Epithelial cell of esophagus (primary cell): ENCODE data around the gene HFM1.
"Not testable (repeated sequence)": the region's sequence is repeated elsewhere in the genome, so short reads cannot be mapped to it uniquely, and the experiment has no call there.

Experiments used
- DNase-seq: peaks from one replicate; pipeline ENCODE4 v3.0.0; 2010; ENCODE audit warnings: low read depth
- H3K4me3 ChIP-seq: 2 replicates; pipeline ENCODE4 v1.5.1; 2011; ENCODE audit warnings: mild to moderate bottlenecking, low read length, control low read depth
- CTCF ChIP-seq: IDR thresholded peaks from 2 replicates; pipeline ENCODE4 v1.5.1; 2011; ENCODE audit warnings: low read depth, mild to moderate bottlenecking, low read length, control low read depth, inconsistent platforms; ENCODE audit not compliant: insufficient read depth; ENCODE audit errors: missing control alignments

The HFM1 gene

DNA sequence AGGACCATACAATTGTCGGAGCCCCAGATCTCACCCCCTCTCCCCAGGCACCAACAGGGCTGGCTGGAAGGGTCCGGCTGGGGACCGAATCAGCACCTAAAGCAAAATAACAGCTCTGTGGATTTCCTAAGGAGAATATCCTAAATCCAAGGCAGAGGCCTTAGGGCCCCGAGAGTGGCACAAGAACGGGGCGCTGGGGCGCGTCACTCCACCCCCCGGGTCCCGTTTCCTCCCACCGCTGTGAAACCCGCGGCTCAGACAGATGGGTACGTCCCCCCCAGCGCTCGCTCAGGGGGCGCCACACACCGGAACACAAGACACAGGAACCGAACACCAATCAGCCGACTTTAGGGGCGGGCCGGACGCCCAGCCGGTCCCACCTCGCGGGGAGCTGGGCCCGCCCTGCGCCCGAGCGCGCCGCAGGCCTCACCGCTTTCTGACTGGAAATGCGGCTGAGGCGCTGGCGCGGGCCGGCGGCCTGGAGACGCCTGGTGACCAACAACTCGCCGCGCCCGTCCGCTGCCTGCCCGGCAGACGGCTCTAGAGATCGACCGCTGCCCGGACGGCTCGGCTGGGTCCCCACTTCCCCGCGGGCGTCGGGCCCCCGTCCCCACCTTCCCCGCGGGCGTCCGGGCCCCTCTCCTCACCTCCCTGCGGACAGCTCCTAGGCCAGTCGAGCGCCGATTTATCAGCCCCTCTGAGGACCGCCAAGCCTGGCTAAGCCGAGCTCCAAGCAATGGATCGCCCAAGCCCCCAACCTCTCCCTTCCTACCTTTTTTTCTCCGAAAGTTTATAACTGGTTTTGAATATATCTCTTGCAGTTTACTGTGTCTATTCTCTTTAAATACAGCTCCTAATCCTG is at the start of gene HFM1:
HFM1 (minus strand) TSS at position 687 of the 862 bp plus-strand sequence. CDS start 3,755 bp downstream, outside the sequence.
- peak within 1 kb of the TSS; percentile 46 for H3K4me3 ChIP-seq
- no peak for TF ChIP-seq CTCF
- DNase-seq: peak; percentile 68

DNA sequence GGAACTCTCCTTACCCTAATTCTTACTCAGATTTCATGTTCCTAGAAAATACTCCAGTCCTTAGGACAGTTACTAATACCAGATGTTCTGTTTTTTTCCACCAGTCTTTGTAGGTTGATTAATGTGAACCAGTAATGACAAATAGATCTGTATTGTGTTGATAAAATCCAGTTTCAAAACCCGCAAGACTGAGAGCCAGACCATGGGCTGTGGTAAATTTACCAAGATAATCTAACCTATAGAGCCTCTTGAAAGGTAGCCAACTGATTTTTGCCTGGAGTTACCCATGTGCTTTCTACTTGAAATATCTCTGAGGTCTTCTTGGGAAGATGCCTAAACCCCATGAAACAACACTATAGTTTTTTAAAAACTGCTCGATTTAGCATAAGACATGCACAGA is 49.5 kb upstream of the HFM1 start:
- DNase-seq: no peak
- no peak overlapping the region for H3K4me3 ChIP-seq
- no peak for TF ChIP-seq CTCF

DNA sequence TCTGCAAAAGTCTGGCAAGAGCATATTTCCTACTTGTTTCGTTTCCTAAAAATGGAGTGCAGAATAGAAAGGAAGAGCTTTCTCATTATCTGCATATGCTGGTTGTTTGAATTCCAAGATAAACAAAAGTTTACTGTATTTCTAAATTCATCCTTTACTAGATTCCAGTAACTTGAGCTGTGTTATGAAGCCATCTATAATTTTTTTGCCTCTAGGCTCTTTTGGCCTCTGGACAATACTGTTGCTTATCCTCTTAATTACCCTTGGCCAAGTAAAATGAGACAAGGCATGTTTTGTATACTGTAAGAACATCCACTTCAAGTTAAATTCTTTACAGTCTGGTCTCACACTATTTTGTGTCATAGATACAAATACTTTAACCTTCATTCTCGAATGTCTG is 45.6 kb upstream of the HFM1 start:
- no peak for TF ChIP-seq CTCF
- DNase-seq: no peak
- no peak overlapping the region for H3K4me3 ChIP-seq

DNA sequence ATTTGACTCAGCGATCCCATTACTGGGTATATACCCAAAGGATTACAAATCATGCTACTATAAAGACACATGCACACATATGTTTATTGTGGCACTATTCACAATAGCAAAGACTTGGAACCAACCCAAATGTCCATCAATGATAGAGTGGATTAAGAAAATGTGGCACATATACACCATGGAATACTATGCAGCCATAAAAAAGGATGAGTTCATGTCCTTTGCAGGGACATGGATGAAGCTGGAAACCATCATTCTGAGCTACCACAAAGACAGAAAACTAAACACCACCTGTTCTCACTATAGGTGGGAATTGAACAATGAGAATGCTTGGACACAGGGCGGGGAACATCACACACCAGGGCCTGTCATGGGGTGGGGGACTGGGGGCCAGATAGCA is 43.1 kb upstream of the HFM1 start:
- DNase-seq, H3K4me3 ChIP-seq: not testable (repeated sequence)

DNA sequence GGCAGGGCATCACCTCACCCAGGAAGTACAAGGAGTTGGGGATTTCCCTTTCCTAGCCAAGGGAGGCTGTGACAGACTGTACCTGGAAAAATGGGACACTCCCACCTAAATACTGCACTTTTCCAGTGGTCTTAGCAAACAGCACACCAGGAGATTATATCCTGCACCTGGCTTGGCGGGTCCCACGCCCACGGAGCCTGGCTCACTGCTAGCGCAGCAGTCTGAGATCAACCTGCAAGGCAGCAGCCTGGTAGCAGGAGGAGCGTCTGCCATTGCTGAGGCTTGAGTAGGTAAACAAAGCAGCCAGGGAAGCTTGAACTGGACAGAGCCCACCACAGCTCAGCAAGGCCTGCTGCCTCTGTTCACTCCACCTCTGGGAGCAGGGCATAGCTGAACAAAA is 37.3 kb upstream of the HFM1 start:
- DNase-seq, H3K4me3 ChIP-seq: not testable (repeated sequence)

GRCh38 chr1:91440847-91441246 is 36.2 kb upstream of the HFM1 start:
- peak; percentile 18 for TF ChIP-seq CTCF
- DNase-seq: no peak
- H3K4me3 ChIP-seq: no peak overlapping the region

DNA sequence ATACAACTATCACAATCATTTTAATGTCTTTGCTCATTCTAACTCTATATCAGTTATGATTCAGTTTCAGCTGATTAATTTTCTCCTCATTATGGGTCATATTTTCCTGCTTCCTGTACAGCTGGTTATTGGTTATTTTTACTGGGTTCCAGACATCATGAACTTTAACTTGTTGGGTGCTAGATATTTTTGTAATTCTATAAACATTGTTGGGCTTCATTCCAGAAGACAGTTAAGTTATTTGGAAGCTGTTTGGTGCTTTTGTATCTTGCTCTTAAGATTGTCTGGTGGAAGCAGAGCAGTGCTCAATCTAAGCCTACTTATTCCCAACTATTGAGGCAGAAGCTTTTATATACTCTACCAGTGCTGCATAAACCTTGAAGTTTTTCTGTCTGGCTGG is 34.4 kb upstream of the HFM1 start:
- no peak overlapping the region for H3K4me3 ChIP-seq
- DNase-seq: no peak
- no peak for TF ChIP-seq CTCF

GRCh38 chr1:91428182-91428798 is 23.7 kb upstream of the HFM1 start:
- DNase-seq: no peak
- TF ChIP-seq CTCF: no peak
- no peak overlapping the region for H3K4me3 ChIP-seq
